ENCODE results near the gene VPS35L. TPM values are rescaled to one million over a fixed set of nuclear protein-coding genes. Genes with fewer than 3 reads are reported as not detected.

Gene VPS35L
- 30.6 to 34.7 TPM (median 31.2 TPM) in 5 replicates for total RNA-seq (2022; extraction: Qiagen RNA extraction; ENCODE audit: low read depth)

DNA sequence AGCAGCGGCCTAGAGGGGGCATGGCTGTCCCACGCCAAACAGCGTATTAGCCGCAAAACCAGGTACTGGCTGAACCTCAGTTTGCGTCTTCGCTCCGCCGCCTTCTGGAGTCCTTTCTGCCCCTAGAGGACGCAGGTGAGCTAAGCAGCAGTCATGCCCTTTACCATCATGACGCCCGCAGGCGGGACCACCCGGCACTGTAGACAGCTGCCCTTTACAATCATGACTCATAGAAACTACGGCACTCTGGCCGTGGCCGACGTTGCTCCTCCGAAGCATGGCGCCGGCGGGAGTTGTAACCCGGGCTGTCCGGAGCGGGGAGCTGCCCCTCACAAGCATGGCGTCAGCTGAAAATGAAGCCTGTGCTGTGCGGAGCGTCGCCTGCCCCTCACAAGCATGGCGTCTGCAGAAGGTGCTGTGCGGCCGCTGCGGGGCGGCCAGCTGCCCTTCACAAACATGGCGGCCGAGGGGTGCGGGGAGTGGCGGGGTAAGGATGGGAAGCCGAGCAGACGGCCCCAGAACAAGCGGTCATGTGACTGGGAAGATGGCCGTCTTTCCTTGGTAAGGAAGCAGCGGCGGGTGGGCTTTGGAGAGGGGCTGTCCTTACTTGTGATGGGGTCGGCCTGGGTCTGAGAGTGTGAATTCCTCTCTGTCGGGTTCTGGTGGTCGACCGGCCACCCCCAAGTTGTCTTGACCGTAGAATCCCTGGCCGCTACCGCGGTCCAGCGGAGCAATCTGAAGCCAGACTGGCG lies at the start of gene VPS35L:
Gene VPS35L (plus strand): TSS at position 518 of the 752 bp plus-strand sequence. CDS start 27 bp downstream, at position 545.

DNA sequence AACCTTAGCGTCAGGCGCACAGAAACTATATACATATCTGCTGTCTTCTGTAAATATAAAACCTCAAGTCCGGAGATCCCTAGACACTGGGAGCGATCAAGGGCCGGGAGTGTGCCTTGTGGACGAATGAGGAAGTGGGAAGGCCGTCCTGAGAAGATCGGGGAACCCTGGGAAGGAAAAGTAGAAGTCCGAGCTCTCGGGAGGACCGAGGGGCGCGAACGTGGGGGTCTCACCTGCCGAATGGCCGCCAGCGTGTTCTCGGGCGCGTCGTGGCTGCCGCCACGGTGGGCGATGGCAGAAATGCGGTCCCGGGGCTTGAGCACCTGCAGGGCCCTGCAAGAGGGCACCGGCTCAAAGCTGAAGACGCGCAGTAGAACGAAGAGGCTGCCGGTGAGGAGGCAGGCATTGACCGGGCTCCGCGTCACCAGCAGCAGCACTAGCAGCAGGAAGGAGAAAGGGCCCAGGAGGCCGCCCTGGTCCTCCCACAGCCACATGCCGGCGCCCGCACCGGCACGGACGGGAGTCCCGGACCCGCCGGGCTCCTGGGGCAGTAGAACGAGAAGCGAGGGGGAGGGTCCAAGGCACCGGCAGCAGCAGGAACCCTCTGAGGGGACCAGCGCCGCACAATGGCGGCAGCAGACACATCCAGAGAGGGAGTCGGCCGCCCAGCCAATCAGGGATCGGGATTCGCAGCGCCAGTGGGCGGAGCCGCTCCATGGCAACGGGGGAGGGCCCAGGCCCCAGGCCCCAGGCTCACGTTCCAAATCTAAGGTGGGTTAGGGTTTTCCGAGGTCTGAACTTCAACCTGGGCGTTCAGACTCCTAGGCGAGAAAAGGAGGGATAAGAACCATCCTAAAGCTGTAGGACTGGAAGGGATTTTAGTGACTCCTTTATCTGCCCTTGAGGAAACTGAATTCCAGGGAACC lies 33.8 kb upstream of the VPS35L start, which contains the start of gene GDE1:
Gene GDE1 (minus strand): TSS at position 628 of the 926 bp plus-strand sequence. CDS start 134 bp downstream, at position 494.

DNA sequence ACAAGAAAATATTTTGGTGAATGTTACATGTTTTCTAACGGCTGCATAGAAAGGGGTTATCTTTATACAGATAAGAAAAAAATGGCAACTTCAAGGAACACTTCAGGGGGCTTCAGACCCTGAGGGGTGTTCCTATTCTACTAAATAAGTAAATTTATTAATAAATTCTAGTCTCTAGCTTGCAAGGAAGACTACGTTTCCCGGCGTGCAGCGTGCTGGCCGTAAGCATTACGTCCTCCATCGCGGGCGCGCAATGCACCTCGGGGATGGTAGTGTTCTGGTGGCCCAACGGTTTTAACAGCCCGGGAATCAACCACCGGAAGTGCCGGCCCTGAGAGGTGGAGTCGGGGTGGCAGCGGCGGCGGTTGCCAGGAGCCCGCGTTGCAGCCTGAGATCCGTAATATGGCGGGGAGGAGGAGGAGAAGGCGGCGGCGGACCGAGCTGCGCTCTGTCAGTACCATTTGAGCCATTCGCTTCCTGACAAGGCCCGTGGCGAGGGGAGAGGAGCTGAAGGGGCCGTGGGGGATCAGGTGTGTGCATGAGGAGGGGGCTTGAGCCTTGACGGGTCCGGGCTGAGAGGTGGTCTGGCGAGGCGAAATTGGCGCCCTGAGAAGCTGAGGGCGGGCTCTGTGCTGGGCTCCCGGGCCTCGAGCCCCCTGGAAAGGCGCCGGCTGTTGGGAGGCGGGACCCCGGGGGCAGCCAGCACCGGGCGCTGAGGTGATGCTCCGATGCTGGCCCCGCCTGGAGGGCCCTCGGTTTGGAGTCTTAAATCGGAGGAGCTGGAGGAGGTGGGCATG lies 31.7 kb upstream of the VPS35L start, which contains the start of gene CCP110:
Gene CCP110 (plus strand): TSS at position 384 of the 797 bp plus-strand sequence. CDS start 3,940 bp downstream, outside the sequence.

GRCh38 chr16:19717741-19718623 lies 162.5 kb downstream of the VPS35L start, which contains the start of the genes IQCK and KNOP1:
IQCK (plus strand) TSS chr16:19718271; CDS start chr16:19718307, 36 bp downstream.
KNOP1 (minus strand) TSS chr16:19718227; CDS start chr16:19715035, 3,192 bp downstream.

Other genes with a start within 250 kb of the VPS35L start
- 5.3 to 6.5 TPM (median 5.4 TPM) in 5 replicates for gene TMC5, start 137.8 kb upstream of the VPS35L start, total RNA-seq (2022; extraction: Qiagen RNA extraction; ENCODE audit: low read depth)
- 76.8 to 87.4 TPM (median 81.7 TPM) in 5 replicates for gene GDE1, start 33.6 kb upstream of the VPS35L start, total RNA-seq (2022; extraction: Qiagen RNA extraction; ENCODE audit: low read depth)
- 6.1 to 10.3 TPM (median 9.5 TPM) in 5 replicates for gene CCP110, start 31.8 kb upstream of the VPS35L start, total RNA-seq (2022; extraction: Qiagen RNA extraction; ENCODE audit: low read depth)
- 32.4 to 44.3 TPM (median 39.3 TPM) in 5 replicates for gene KNOP1, start 162.5 kb downstream of the VPS35L start, total RNA-seq (2022; extraction: Qiagen RNA extraction; ENCODE audit: low read depth)
- 8.5 to 11.6 TPM (median 9.4 TPM) in 5 replicates for gene IQCK, start 162.6 kb downstream of the VPS35L start, total RNA-seq (2022; extraction: Qiagen RNA extraction; ENCODE audit: low read depth)